Endothelial cell of umbilical vein (primary cell): ENCODE results near the gene RPUSD4. TPM values are rescaled to one million over a fixed set of nuclear protein-coding genes. Genes with fewer than 3 reads are reported as not detected.

ENCODE experiments used
- BruUV-seq: library from RNA; stranded (reverse); fragments of 400-500 nt; replicated peaks from 2 replicates; lab custom pipeline; 2021; lab: Mats Ljungman, UMichigan
- CTCF ChIA-PET: fragments of 300-600, 350-600 bp; sonication (Branson Sonifier 250); formaldehyde crosslinking; loops from one replicate; lab custom pipeline; 2021; ENCODE audit warnings: antibody characterized with exemption, inconsistent platforms; lab: Charles Lee
- POLR2A ChIA-PET: fragments of 300-600, 350-600 bp; sonication (Branson Sonifier 250); formaldehyde crosslinking; loops from one replicate; lab custom pipeline; 2021; ENCODE audit warnings: antibody characterized with exemption, inconsistent platforms; lab: Charles Lee
- DNase-seq: peaks from one replicate; pipeline ENCODE4 v3.0.0-alpha.2; 2011; ENCODE audit warnings: low read depth, low spot score
- FAIRE-seq: peaks from 2 replicates; lab custom pipeline; 2011; peaks lifted over from hg19 to GRCh38; lab: Jason Lieb, UNC
- H2AFZ ChIP-seq: 2 replicates; pipeline ENCODE4 v1.6.0; 2012; ENCODE audit warnings: low read depth, low read length, control low read depth, inconsistent platforms
- H3K27ac ChIP-seq: 2 replicates; pipeline ENCODE4 v1.5.1; 2011; ENCODE audit warnings: low read depth, mild to moderate bottlenecking, control low read depth, low read length, moderate library complexity; ENCODE audit not compliant: insufficient read depth
- H3K27me3 ChIP-seq, 2 experiments: 2 replicates each; pipeline versions ENCODE4 v1.6.0 to v1.6.1; 2011; ENCODE audit warnings: low read length in 2 of 2, mixed read lengths in 1 of 2; ENCODE audit not compliant: control insufficient read depth in 2 of 2, insufficient read depth in 2 of 2
- H3K36me3 ChIP-seq, 2 experiments: 2 replicates in 1 of 2; 3 replicates in 1 of 2; pipeline ENCODE4 v1.5.1; 2011; ENCODE audit warnings: low read length in 2 of 2, mild to moderate bottlenecking in 1 of 2, moderate library complexity in 1 of 2; ENCODE audit not compliant: control insufficient read depth in 2 of 2, insufficient read depth in 2 of 2; ENCODE audit errors: extremely low read depth in 1 of 2
- H3K4me1 ChIP-seq: 3 replicates; pipeline ENCODE4 v1.5.1; 2011; ENCODE audit warnings: mild to moderate bottlenecking, low read length; ENCODE audit not compliant: control insufficient read depth, insufficient read depth; ENCODE audit errors: extremely low read depth
- H3K4me2 ChIP-seq: 2 replicates; pipeline ENCODE4 v1.6.1; 2011; ENCODE audit warnings: low read length, control low read depth, mixed read lengths; ENCODE audit not compliant: insufficient read depth
- H3K4me3 ChIP-seq, 3 experiments: fragments of 200-600 bp in 1 of 3; sonication (generic), shearing (Covaris generic) in 1 of 3; replicated peaks in 1 of 3; 2 replicates each; pipeline ENCODE4 v1.5.1; 2011 to 2016; ENCODE audit warnings: control low read depth in 3 of 3, low read length in 3 of 3, mild to moderate bottlenecking in 2 of 3, inconsistent platforms in 1 of 3, low read depth in 1 of 3, moderate library complexity in 1 of 3; ENCODE audit not compliant: insufficient read depth in 1 of 3
- H3K79me2 ChIP-seq: 2 replicates; pipeline ENCODE4 v1.6.0; 2012; ENCODE audit warnings: low read length, inconsistent platforms; ENCODE audit not compliant: control insufficient read depth, insufficient read depth
- H3K9ac ChIP-seq: replicated peaks from 2 replicates; pipeline ENCODE3; 2011; ENCODE audit warnings: low read length, control low read depth; ENCODE audit not compliant: insufficient read depth; ENCODE audit errors: extremely low read depth
- H3K9me1 ChIP-seq: replicated peaks from 3 replicates; pipeline ENCODE4 v1.6.0; 2011; ENCODE audit warnings: mild to moderate bottlenecking, low read length; ENCODE audit not compliant: control insufficient read depth, insufficient read depth; ENCODE audit errors: extremely low read depth
- H3K9me3 ChIP-seq: replicated peaks from 2 replicates; pipeline ENCODE4 v1.5.1; 2012; ENCODE audit warnings: low read length, inconsistent platforms; ENCODE audit not compliant: control insufficient read depth, insufficient read depth
- H4K20me1 ChIP-seq: replicated peaks from 2 replicates; pipeline ENCODE3; 2011; ENCODE audit warnings: mild to moderate bottlenecking, low read length; ENCODE audit not compliant: control insufficient read depth, insufficient read depth; ENCODE audit errors: extremely low read depth
- CTCF ChIP-seq, 2 donors: IDR thresholded peaks; 1 replicate in 1 of 2; 2 replicates in 1 of 2; pipeline ENCODE4 v1.5.1; 2011; ENCODE audit warnings: low read length in 2 of 2, mild to moderate bottlenecking in 2 of 2, moderate library complexity in 2 of 2, control low read depth in 1 of 2, inconsistent platforms in 1 of 2, low read depth in 1 of 2; ENCODE audit not compliant: insufficient read depth in 1 of 2; ENCODE audit errors: extremely low read depth in 1 of 2
- EZH2 ChIP-seq: IDR thresholded peaks from 2 replicates; pipeline ENCODE4 v1.6.1; 2012; ENCODE audit warnings: borderline replicate concordance, low read depth, mild to moderate bottlenecking, moderate library complexity, low read length, inconsistent platforms; ENCODE audit not compliant: severe bottlenecking
- FOS ChIP-seq: IDR thresholded peaks from 2 replicates; pipeline ENCODE4 v1.6.1; 2011; ENCODE audit warnings: mild to moderate bottlenecking, low read length, moderate library complexity, borderline replicate concordance; ENCODE audit not compliant: insufficient read depth
- GATA2 ChIP-seq: IDR thresholded peaks from 2 replicates; pipeline ENCODE4 v1.7.0; 2011; ENCODE audit warnings: low read depth, mild to moderate bottlenecking, moderate library complexity, mixed read lengths, low read length; ENCODE audit not compliant: insufficient read length, insufficient read depth
- JUN ChIP-seq: IDR thresholded peaks from 2 replicates; pipeline ENCODE4 v1.6.1; 2011; ENCODE audit warnings: borderline replicate concordance, low read depth; ENCODE audit not compliant: insufficient read length, insufficient read depth
- MAX ChIP-seq: IDR thresholded peaks from 2 replicates; pipeline ENCODE4 v1.6.1; 2011; ENCODE audit not compliant: insufficient read depth, insufficient read length
- MYC ChIP-seq: IDR thresholded peaks from one replicate; pipeline ENCODE4 v1.6.1; 2011; ENCODE audit warnings: mild to moderate bottlenecking, low read depth, low read length
- POLR2A ChIP-seq: IDR thresholded peaks from 2 replicates; pipeline ENCODE4 v1.6.1; 2012; ENCODE audit warnings: low read depth, mild to moderate bottlenecking, control low read depth, low read length
- POLR2AphosphoS5 ChIP-seq: IDR thresholded peaks from 2 replicates; pipeline ENCODE4 v1.6.1; 2012; ENCODE audit warnings: low read depth, mild to moderate bottlenecking, control low read depth, low read length, moderate library complexity; ENCODE audit not compliant: insufficient read depth
- dilution Hi-C: fragments of 300-500 bp; cut with MboI; formaldehyde crosslinking; loops from one replicate; pipeline ENCODE4 v1.15.0; 2019; ENCODE audit warnings: low sequenced_read_pairs; ENCODE audit not compliant: extremely low pct_ligation_motif_present
- intact Hi-C: fragments of 100-400 bp; cut with micrococcal nuclease; formaldehyde crosslinking; loops from one replicate; pipeline ENCODE4 v1.10.0; 2022
- polyA plus RNA-seq, 4 experiments: library from polyadenylated mRNA; depleted of rRNA in 3 of 4; stranded (reverse) in 3 of 4; unstranded in 1 of 4; fragments of >200 nt; gene quantifications; 2 replicates each; pipeline versions ENCODE4 v1.2.1 to v1.2.3, GENCODE V29; 2011 to 2012; ENCODE audit warnings: missing spikeins in 1 of 4
- total RNA-seq: library from RNA; stranded (reverse); gene quantifications from 2 replicates; pipeline ENCODE4 v1.2.3, GENCODE V29; 2021

Gene RPUSD4
- total and polyA plus RNA-seq, 2 donors (not counting 3 experiments of a cell fraction or from before 2014, with no cell fraction given) = 37.8 to 40.8 TPM

DNA sequence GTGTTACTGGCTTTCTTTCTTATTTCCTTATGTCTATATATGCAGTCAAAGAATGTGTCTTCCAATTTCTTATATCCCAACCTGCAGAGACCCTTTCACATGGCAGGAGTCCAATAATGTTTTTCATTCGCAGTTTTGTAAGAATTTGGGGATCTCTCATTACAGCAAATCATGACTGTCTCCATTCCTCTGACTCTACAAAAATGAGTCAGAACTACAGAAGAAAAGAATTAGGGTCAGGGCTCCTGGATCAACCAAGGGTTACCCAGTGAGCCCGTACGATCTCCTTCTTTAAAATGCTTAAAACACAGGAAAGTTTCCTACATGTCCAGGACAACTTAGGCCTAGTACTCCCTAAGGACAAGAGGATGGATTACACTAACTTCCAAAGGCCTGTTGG lies 42.2 kb downstream of the RPUSD4 start:
- TF ChIP-seq EZH2 (no peak), GATA2 (no peak), POLR2AphosphoS5 (no peak)
- dilution Hi-C loops (no loop called here), intact Hi-C loops (no loop called here)
- no peak overlapping the region for H3K27ac ChIP-seq
- no peak overlapping the region for H3K4me2 ChIP-seq
- no TSS peak for BruUV-seq
- no peaks in the 10 kb centered on the region for H3K9me3 ChIP-seq
- no peaks in the 10 kb centered on the region for H3K36me3 ChIP-seq
- no peaks in the 10 kb centered on the region for H3K9me1 ChIP-seq
- H3K4me1 ChIP-seq = no peaks in the 10 kb centered on the region
- no peak overlapping the region for H2AFZ ChIP-seq
- H4K20me1 ChIP-seq = no peaks in the 10 kb centered on the region
- DNase-seq (no peak), FAIRE-seq (no peak)
- H3K79me2 ChIP-seq = no peaks in the 10 kb centered on the region
- H3K27me3 ChIP-seq = peaks cover 0 to 6% of the 10 kb centered on the region in 2 experiments
- no peak overlapping the region for H3K9ac ChIP-seq
- POLR2A ChIA-PET = no interaction called here
- CTCF ChIA-PET = no interaction called here
- H3K4me3 ChIP-seq = no peak overlapping the region

GRCh38 chr11:126167488-126167887 lies 44.0 kb downstream of the RPUSD4 start:
- Histone ChIP-seq H2AFZ (no peak overlapping the region), H3K9me1 (no peaks in the 10 kb centered on the region), H3K4me3 (no peak overlapping the region), H3K4me1 (no peaks in the 10 kb centered on the region), H3K9me3 (no peaks in the 10 kb centered on the region), H4K20me1 (no peaks in the 10 kb centered on the region), H3K27me3 (peaks cover 0 to 6% of the 10 kb centered on the region in 2 experiments), H3K4me2 (no peak overlapping the region), H3K9ac (no peak overlapping the region), H3K36me3 (no peaks in the 10 kb centered on the region), H3K27ac (no peak overlapping the region), H3K79me2 (no peaks in the 10 kb centered on the region)
- dilution Hi-C loops (no loop called here), intact Hi-C loops (no loop called here)
- FAIRE-seq (no peak), DNase-seq (no peak)
- TF ChIP-seq GATA2 (no peak), POLR2A (no peak), MYC (no peak), FOS (no peak), JUN (no peak), EZH2 (no peak), MAX (no peak), CTCF (IDR thresholded peaks at IDR 0.05; ENCODE audit: extremely low read depth in 1 of 2, insufficient read depth in 1 of 2, low read depth in 1 of 2, low read length in 2 of 2) (no peak), POLR2AphosphoS5 (no peak)
- ChIA-PET CTCF (no interaction called here), POLR2A (no interaction called here)
- BruUV-seq = no TSS peak
